H9 (cell line): ENCODE measurements around the gene TMEM127. TPM values are rescaled to one million over a fixed set of nuclear protein-coding genes. Genes with fewer than 3 reads are reported as not detected.

Experiments used
- DNase-seq: peaks from one replicate; pipeline ENCODE4 v3.0.0-alpha.2; 2017
- H2AFZ ChIP-seq: one replicate; pipeline ENCODE4 v1.6.1; 2013; ENCODE audit warnings: mild to moderate bottlenecking, low read length, control low read depth, moderate library complexity
- H2AK5ac ChIP-seq: 2 replicates; pipeline ENCODE4 v1.6.1; 2013; ENCODE audit warnings: low read length, control low read depth, mixed read lengths; ENCODE audit not compliant: insufficient read length
- H2BK120ac ChIP-seq: one replicate; pipeline ENCODE4 v1.6.1; 2013; ENCODE audit warnings: low read depth, mild to moderate bottlenecking, low read length, control low read depth, inconsistent platforms; ENCODE audit not compliant: poor library complexity, severe bottlenecking
- H2BK12ac ChIP-seq: 2 replicates; pipeline ENCODE4 v1.6.1; 2013; ENCODE audit warnings: low read length, control low read depth, mixed read lengths, low read depth; ENCODE audit not compliant: insufficient read length
- H2BK15ac ChIP-seq: 2 replicates; pipeline ENCODE4 v1.6.1; 2013; ENCODE audit warnings: low read depth, low read length, control low read depth
- H2BK20ac ChIP-seq: one replicate; pipeline ENCODE4 v1.6.1; 2013; ENCODE audit warnings: low read depth, mild to moderate bottlenecking, low read length, control low read depth, inconsistent platforms; ENCODE audit not compliant: poor library complexity, severe bottlenecking
- H2BK5ac ChIP-seq: 2 replicates; pipeline ENCODE4 v1.6.1; 2013; ENCODE audit warnings: low read length, control low read depth, mixed read lengths; ENCODE audit not compliant: insufficient read length
- H3K14ac ChIP-seq: 2 replicates; pipeline ENCODE4 v1.6.1; 2013; ENCODE audit warnings: low read length, control low read depth; ENCODE audit not compliant: insufficient read depth
- H3K18ac ChIP-seq: 2 replicates; pipeline ENCODE4 v1.6.1; 2013; ENCODE audit warnings: low read depth, mild to moderate bottlenecking, mixed read lengths, low read length, control low read depth; ENCODE audit not compliant: insufficient read length
- H3K23ac ChIP-seq: 2 replicates; pipeline ENCODE4 v1.6.1; 2013; ENCODE audit warnings: low read length, control low read depth, mixed read lengths, low read depth; ENCODE audit not compliant: insufficient read length
- H3K23me2 ChIP-seq: 2 replicates; pipeline ENCODE4 v1.6.1; 2013; ENCODE audit warnings: low read depth, mild to moderate bottlenecking, mixed read lengths, low read length, control low read depth; ENCODE audit not compliant: insufficient read length, poor library complexity, severe bottlenecking
- H3K27ac ChIP-seq: 2 replicates; pipeline ENCODE4 v1.5.1; 2013; ENCODE audit warnings: low read length, control low read depth, mixed read lengths, low read depth; ENCODE audit not compliant: insufficient read length
- H3K27me3 ChIP-seq: 2 replicates; pipeline ENCODE4 v1.6.1; 2013; ENCODE audit warnings: low read length, control low read depth, inconsistent platforms; ENCODE audit not compliant: insufficient read depth
- H3K4ac ChIP-seq: 2 replicates; pipeline ENCODE4 v1.6.1; 2013; ENCODE audit warnings: low read depth, mild to moderate bottlenecking, control low read depth, inconsistent platforms, low read length, moderate library complexity
- H3K4me1 ChIP-seq: 2 replicates; pipeline ENCODE4 v1.6.1; 2013; ENCODE audit warnings: low read length, control low read depth, inconsistent platforms; ENCODE audit not compliant: insufficient read depth
- H3K4me2 ChIP-seq: 2 replicates; pipeline ENCODE4 v1.6.1; 2013; ENCODE audit warnings: low read length, control low read depth, mixed read lengths; ENCODE audit not compliant: insufficient read length, insufficient read depth
- H3K56ac ChIP-seq: 2 replicates; pipeline ENCODE4 v1.6.1; 2013; ENCODE audit warnings: low read depth, mild to moderate bottlenecking, mixed read lengths, low read length, control low read depth; ENCODE audit not compliant: insufficient read length
- H3K79me1 ChIP-seq: 2 replicates; pipeline ENCODE4 v1.6.1; 2013; ENCODE audit warnings: low read depth, mild to moderate bottlenecking, moderate library complexity, low read length, control low read depth, inconsistent platforms; ENCODE audit not compliant: insufficient read depth, poor library complexity, severe bottlenecking
- H3K79me2 ChIP-seq: 2 replicates; pipeline ENCODE4 v1.6.1; 2013; ENCODE audit warnings: low read length, control low read depth, inconsistent platforms; ENCODE audit not compliant: insufficient read depth
- H3K9ac ChIP-seq: 2 replicates; pipeline ENCODE4 v1.6.1; 2013; ENCODE audit warnings: low read length, control low read depth, mixed read lengths; ENCODE audit not compliant: insufficient read length; ENCODE audit errors: extremely low read depth
- H3K9me3 ChIP-seq: one replicate; pipeline ENCODE4 v1.6.1; 2013; ENCODE audit warnings: low read depth, low read length, inconsistent platforms; ENCODE audit not compliant: control insufficient read depth
- H3T11ph ChIP-seq: one replicate; pipeline ENCODE4 v1.6.1; 2013; ENCODE audit warnings: mild to moderate bottlenecking, low read length, control low read depth, inconsistent platforms
- H4K20me1 ChIP-seq: one replicate; pipeline ENCODE4 v1.6.1; 2013; ENCODE audit not compliant: control insufficient read depth, insufficient read length, insufficient read depth
- H4K5ac ChIP-seq: 2 replicates; pipeline ENCODE4 v1.6.1; 2013; ENCODE audit warnings: low read depth, mild to moderate bottlenecking, mixed read lengths, low read length, control low read depth; ENCODE audit not compliant: insufficient read length
- H4K8ac ChIP-seq: replicated peaks from 2 replicates; pipeline ENCODE4 v1.6.1; 2013; ENCODE audit warnings: low read length, control low read depth, mixed read lengths, low read depth; ENCODE audit not compliant: insufficient read length
- H4K91ac ChIP-seq: 2 replicates; pipeline ENCODE4 v1.6.1; 2013; ENCODE audit warnings: low read depth, mild to moderate bottlenecking, moderate library complexity, mixed read lengths, low read length, control low read depth; ENCODE audit not compliant: insufficient read length
- H3K27ac Mint-ChIP-seq, 3 experiments: 2 replicates in 2 of 3; 3 replicates in 1 of 3; pipeline ENCODE4 v1.8.0; 2020 to 2021; ENCODE audit warnings: mixed read lengths in 3 of 3, mild to moderate bottlenecking in 1 of 3, moderate library complexity in 1 of 3
- H3K27me3 Mint-ChIP-seq: 2 replicates; pipeline ENCODE4 v1.8.0; 2021; ENCODE audit warnings: low read depth, mild to moderate bottlenecking, moderate library complexity, mixed read lengths
- H3K36me3 Mint-ChIP-seq, 3 experiments: 2 replicates in 2 of 3; 3 replicates in 1 of 3; pipeline ENCODE4 v1.8.0; 2020 to 2021; ENCODE audit warnings: low read depth in 3 of 3, mixed read lengths in 3 of 3; ENCODE audit not compliant: insufficient read depth in 1 of 3
- H3K4me1 Mint-ChIP-seq, 2 experiments: 2 replicates each; pipeline ENCODE4 v1.8.0; 2020; ENCODE audit warnings: mixed read lengths in 2 of 2
- H3K4me3 Mint-ChIP-seq, 2 experiments: 2 replicates in 1 of 2; 3 replicates in 1 of 2; pipeline ENCODE4 v1.8.0; 2020 to 2021; ENCODE audit warnings: mild to moderate bottlenecking in 2 of 2, mixed read lengths in 2 of 2, moderate library complexity in 1 of 2
- H3K9me3 Mint-ChIP-seq, 2 experiments: 2 replicates in 1 of 2; 3 replicates in 1 of 2; pipeline ENCODE4 v1.8.0; 2020; ENCODE audit warnings: mild to moderate bottlenecking in 2 of 2, mixed read lengths in 2 of 2, moderate library complexity in 1 of 2
- CTCF ChIP-seq: fragments of 200-600 bp; sonication (generic); conservative IDR thresholded peaks from 3 replicates; pipeline ENCODE4 v1.8.0; 2021; ENCODE audit warnings: antibody characterized with exemption, mild to moderate bottlenecking
- WGBS: extraction: QIAGEN DNeasy Blood & Tissue Kit; methylation state at CpG from one replicate; pipeline ENCODE4 v1.1.7; 2013; ENCODE audit warnings: missing lambda C conversion rate, low lambda C conversion rate, mixed read lengths; ENCODE audit not compliant: insufficient read length; ENCODE audit errors: extremely low coverage; 5-methylcytosine and 5-hydroxymethylcytosine counted together
- total RNA-seq: library from RNA; stranded (reverse); gene quantifications from 2 replicates; pipeline ENCODE4 v1.2.1, GENCODE V29; 2021

TMEM127 gene
- total RNA-seq, 1 experiment from 2014 or later = 30.1 TPM

DNA sequence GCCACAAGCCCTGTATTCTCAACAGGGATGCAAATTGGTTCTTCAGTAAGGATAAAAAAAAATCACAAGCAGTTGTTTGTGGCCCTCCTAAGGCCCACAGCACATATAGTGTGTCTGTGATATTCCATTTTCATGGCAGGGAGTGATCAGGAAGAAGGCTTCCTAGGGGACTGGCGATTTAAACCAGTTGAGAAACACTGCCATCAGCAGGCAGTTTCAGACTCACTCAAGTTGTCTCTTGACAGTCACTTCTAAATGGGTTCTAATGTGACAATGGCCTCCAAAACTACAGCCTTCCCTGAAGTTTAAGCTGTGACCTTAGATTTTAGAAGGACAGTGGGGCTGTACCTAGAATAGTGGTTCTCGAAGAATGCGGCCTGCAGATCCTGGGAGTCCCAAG lies 6.2 kb upstream of the TMEM127 start:
- Histone ChIP-seq H3K14ac (no peak overlapping the region), H3K4me2 (no peak overlapping the region), H2BK12ac (no peak overlapping the region), H4K91ac (no peak overlapping the region), H2AFZ (no peak overlapping the region), H4K20me1 (no peaks in the 10 kb centered on the region), H3K56ac (no peak overlapping the region), H2BK120ac (no peak overlapping the region), H2BK20ac (no peak overlapping the region), H3K23me2 (no peaks in the 10 kb centered on the region), H3K4ac (no peak overlapping the region), H3K27ac (no peak overlapping the region), H2BK15ac (no peak overlapping the region), H3K79me2 (no peaks in the 10 kb centered on the region; the same call in 1 of the 2 replicates), H3K18ac (no peak overlapping the region), H3K79me1 (peaks cover 3% of the 10 kb centered on the region), H3K27me3 (no peaks in the 10 kb centered on the region), H2AK5ac (no peak overlapping the region), H4K5ac (no peak overlapping the region), H3K9me3 (no peaks in the 10 kb centered on the region), H3K23ac (no peak overlapping the region), H3T11ph (no peak overlapping the region), H3K4me1 (no peaks in the 10 kb centered on the region), H3K9ac (no peak overlapping the region), H2BK5ac (no peak overlapping the region), H4K8ac (no peak overlapping the region)
- Mint-ChIP-seq H3K4me3 (no peak overlapping the region), H3K27ac (peak overlapping the region in 1 of 3 experiments; percentile 51; a peak in 1 of 7 replicates), H3K27me3 (no peaks in the 10 kb centered on the region; the same call in 1 of the 2 replicates), H3K4me1 (peaks cover 2 to 3% of the 10 kb centered on the region in 2 experiments; a peak in 3 of 4 replicates), H3K9me3 (no peaks in the 10 kb centered on the region), H3K36me3 (peaks cover 33 to 71% (median 71%) of the 10 kb centered on the region in 3 experiments; a peak in 6 of 7 replicates)
- no peak for TF ChIP-seq CTCF
- DNase-seq = no peak
- no CpG with 5 or more reads among the region's 3 CpGs for WGBS
